Putamen (tissue), 1 donor: ENCODE results near the gene SPECC1.
"Not testable (repeated sequence)": the region's sequence is repeated elsewhere in the genome, so short reads cannot be mapped to it uniquely, and the experiment has no call there.

Experiments
- DNase-seq: peaks from one replicate; pipeline ENCODE4 v3.0.0-alpha.2; 2016; ENCODE audit warnings: low spot score

SPECC1 gene

DNA sequence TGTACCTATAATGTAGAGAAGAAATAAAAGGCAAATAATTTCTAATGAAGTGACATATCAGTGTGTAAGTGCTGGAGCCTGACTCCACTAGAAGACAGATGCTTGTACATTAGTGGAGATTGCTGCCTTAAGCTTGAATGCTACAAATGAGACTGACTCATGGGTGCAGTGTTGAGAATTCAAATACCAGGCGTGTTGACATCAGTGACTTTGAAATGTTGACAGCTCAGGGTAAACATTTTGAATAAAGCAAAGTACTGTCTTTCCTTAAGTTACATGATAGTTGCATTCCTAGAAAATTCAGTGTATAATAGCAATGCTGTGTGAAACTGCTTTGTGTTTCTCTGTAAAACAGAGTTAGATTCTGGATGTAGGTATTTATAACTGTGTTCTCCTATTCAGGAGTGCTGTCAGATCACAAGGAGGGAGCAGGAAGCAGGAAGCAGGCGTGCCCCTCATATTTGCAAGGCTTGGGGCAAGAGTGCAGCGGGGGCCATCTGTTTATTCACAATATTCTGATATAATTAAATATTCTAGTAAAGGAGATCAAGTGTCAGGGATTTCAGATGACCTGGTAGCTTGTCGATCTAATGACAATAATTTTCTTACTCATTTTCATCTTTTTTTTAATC lies 119.0 kb downstream of the SPECC1 start:
- DNase-seq, result no peak

DNA sequence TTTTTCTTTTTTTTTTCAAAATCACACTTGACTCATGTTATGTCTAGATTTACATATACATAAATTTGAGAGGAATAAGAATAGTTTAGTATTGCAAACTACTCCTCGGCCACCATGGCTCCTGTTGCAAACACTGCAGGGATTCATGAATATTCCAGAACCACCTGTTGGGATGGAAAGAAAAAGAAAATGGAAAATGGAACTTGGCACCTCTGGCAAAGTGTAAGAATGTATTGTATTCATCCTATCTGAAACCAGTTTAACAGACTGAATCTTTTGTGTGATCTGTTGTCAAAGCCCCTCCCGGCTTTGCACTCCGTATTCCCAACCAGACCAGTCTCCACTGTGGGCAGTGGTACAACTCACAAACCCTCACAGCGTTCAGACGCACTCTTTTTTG lies 124.4 kb downstream of the SPECC1 start:
- DNase-seq, result no peak

DNA sequence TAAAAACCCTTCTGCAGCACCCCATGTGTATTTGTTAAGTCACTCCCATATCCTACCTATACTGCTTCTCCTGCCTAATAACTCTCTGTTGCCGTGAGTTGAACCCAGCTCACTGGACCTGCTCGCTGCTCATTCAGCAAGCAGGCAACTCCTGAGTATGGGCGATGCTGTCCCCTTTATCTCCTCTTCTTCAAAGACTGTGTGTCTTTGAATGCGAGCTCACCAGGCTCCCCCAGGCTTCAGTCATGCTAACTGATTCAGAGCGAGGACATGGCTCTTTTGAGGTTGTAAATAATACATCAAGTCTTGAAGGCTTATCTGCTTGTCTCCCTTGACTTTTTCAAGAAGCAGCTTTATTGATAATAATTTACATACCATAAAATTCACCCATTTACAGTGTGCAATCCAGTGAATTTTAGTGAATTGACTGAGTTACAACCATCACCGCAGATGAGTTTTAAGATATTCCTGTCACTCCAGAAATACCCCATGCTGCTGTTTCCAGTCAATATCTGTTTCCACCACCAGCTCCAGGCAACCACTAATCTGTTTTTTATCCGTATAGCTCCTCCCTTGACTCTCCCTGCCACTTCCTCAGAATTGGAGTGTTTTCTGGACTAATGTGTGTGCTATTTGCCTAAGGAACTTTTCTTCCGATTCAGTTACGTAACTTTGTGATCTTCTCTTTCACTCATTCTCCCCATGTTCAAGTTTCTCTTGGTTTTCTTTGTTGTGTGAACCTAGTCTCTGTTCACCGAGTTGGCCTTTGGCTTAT lies 132.2 kb downstream of the SPECC1 start:
- DNase-seq, result no peak

DNA sequence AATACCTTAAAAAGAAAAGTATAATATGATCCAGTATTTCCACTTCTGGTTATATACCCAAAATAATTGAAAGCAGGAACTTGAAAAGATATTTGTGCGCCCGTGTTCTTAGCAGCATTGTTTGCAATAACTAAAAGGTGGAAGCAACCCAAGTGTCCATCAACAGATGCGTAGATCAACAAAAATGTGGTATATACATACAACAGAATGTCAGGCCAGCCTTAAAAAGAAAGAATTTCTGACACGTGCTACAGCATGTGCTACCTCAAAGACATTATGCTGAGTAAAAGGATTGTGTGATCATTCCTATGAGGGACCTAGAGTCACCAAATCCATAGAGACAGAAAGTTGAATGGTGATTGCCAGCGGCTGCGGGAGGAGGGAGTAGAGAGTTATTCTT lies 133.1 kb downstream of the SPECC1 start:
- no peak for DNase-seq

DNA sequence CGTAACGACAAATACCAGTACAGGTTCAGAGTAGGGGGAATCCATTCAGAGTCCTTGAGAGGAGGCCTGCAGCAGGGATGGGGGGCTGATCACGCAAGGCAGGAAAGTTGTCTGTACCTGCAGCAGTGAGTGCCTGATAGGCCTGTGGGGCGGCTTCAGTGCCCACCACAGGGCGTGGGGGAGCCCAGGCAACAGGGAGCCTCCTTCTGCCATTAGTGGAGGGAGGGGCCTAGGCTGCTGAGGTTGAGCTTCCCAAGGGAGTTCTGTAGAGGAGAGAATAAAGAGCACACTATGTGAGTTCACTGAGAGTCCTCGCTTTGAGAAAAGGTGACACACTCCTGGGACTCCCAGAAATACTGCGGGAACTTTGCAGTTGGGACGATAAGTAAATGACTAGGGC lies 134.6 kb downstream of the SPECC1 start:
- no peak for DNase-seq

DNA sequence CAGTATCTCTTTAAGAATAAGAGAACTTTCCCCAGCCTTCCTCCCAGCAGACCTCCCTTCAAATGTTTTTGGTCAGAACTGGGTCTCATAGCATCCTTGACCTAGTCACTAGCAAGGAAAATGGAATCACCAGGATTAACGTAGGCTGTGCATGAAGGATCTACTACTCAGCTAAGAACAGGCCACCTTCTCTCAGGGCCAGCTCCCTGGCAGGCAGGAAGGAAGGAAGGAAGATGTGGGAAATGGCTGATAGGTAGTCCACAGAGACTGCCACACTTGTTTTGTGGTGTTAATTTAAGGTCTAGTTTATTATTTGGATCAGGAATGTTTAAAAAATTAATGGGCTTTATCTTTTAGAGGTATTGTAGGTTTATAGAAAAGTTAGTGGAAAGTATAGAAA lies 136.4 kb downstream of the SPECC1 start:
- no peak for DNase-seq

DNA sequence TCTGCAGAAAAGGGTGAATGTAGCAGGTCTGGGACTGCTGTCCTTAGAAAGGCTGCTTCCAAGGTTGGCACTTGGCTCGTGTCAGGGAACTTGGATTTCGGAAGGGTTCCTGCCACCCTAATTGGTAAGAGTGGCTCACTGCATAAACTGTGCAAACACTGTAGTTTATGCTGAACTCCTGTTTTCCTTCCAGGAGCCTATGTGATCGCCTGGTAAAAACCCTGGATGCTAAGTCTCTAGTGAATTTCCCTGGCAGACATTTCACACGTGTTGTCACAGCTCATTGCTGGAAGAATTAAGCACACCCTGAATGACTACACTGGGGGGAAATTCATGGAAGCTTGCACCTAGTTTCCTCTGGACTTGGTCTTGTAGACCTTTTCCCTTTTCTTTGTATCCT lies 140.1 kb downstream of the SPECC1 start:
- no peak for DNase-seq

DNA sequence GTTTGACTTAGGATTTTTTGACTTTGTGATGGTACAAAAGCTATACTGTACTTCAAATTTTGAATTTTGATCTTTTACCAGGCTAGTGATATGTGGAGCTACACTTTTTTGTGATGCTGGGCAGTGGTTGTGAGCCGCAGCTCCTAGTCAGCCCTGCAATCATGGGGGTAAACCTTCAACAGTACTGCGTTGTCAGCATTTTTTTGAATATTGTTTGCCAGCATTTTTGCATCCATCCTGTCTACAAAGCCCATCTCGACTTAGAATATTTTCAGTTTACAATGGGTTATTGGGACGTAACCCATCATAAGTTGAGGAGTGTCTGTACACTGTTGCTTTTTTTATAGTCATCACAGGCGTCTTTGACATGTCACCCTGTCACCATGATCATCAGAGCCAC lies 142.0 kb downstream of the SPECC1 start:
- no peak for DNase-seq

DNA sequence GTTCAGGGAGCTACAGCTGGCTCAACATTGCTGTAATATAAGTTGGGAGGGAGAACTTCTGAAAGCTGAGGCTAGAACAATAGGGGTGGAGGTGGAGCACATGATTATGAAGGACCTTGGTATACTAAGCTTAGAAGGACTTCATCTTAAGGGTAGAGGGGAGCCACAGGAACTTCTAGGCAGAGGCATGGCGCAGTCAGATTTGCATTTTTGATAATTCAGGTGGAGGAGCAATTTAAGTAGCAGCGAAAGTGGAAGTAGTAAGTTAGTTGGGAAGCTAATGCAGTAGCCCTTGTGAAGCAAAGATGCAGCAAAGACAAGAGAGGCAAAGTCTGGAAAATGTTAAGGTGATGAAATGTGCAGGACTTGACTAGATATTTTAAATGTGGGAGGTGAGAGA lies 144.1 kb downstream of the SPECC1 start:
- DNase-seq, result no peak

DNA sequence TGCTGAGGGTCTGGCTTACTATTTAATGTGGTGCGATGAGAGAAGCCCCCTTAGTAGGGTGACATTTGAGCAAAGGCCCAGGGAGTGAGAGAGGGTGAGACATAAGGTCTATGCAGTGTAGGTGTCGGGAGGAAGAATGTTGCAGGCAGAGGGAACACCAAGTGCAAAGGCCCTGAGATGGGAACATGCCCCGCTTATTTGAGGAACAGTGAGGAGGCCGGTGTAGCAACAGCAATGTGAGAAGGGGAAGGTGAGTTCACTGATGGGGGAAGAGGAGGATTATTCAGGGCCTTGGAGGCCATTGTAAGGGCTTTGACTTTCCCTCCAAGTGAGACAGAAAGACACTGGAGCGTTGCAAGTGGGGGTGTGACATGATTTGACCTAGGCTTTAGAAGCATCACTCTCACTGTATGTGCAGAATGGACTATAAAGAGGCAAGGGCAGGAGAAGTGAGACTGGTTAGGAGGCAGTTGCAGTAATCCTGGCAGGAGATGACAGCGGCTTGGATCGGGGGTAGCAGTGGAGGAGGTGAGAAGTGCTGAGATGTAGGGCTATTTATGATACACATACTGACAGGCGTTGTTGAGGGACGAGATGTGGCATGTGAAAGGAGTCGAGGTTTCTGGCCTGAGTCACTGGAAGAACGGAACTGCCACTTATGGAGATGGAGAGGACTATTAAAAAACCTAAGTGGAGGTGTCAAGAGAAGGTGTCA lies 145.3 kb downstream of the SPECC1 start:
- DNase-seq, result no peak

DNA sequence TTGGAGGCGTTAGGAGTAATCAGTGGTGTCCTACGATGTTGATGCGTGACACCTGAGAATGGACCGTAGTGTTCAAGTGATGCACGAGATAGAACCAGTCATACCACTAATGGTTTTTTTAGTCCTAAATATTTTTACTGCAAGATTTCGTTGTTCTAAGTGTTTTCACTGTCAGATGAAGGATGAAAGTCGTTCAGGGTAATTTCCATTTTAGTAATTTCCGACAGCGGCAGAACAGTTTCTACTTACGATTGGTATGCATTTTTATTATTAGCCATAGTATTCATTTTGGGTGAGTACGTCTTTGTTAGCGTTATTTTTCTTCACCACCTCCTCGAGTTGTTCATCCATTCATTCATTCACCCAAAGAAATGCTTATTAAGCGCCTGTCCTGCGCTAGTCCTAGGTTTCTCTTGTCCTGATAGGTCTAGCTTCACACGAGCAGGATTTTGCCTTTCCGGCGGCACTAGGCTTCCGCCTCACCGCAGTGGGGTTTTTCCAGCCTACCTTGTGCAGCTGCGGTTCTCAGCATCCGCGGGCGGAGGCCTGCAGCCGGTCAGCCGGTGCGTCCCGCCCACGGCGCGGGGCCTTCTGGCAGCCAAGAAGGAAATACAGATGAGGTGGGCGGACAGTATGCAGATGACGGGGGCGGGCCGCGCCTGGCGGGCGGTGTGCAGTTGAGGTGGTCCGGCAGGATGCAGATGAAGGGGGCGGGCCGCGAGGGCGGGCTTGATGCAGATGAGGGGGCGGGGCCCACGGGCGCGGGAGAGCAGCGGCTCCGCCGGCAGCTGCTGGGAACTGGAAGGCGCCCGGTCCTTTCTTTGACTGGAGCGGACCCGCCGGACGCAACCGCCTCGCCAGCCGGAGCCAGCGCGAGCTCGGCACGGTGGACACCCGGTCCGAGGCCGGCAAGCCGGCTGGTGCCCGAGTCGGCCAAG lies 146.4 kb downstream of the SPECC1 start:
- peak; percentile 92 for DNase-seq

DNA sequence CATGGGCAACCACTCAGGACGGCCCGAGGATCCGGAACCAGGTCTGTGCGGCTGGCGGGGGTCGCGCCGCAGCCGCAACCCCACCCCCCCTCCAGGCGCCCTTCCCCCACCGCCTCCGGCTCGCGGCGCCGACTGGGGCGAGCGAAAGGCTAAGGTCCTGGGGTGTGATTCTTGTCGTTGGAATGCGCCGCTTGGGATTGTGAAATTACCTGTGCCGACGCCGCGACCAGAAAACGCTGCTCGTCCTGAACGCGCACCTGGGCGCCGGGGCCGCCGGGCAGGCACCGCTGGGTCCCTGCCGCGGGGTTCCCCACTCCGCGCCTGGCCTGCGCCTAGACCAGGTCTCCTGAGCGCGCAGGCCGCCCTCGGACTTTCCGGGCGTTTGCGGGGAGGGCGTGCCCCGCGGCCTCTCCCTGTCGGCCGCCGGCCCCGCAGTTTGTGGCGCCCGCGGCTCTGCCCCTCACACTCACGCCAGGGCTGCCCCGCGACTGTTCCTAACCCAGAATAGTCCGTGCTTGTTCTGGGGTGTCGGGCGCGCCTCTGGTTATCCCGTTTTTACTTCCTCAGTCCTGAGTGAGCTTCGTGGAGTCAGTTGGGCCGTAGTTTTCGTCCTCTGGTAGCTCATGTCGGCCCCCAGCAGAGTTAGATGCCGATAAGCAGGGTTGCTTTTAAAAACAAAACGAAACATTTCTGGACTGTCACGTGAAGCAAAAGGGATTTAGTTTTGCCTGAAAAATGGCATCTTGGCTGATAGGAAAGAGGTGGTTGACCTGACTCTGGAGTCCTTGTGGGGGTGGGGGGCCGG lies 147.2 kb downstream of the SPECC1 start:
- DNase-seq, result peak; percentile 32

DNA sequence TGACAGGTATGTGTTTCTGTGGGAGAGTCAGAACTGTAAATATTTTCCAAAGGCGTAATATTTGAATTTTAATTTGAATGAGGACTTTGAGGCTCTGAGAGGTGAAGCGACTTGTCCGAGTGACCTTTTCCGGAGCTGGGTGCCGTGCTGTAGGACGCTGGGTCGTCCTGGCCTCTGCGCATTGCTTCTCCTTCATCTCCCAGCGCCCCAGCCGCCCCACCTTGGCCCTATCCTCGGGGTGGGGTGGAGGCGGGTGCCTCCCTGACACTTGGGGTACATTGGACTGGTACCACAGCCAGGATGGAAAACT lies 147.8 kb downstream of the SPECC1 start:
- DNase-seq, result no peak

DNA sequence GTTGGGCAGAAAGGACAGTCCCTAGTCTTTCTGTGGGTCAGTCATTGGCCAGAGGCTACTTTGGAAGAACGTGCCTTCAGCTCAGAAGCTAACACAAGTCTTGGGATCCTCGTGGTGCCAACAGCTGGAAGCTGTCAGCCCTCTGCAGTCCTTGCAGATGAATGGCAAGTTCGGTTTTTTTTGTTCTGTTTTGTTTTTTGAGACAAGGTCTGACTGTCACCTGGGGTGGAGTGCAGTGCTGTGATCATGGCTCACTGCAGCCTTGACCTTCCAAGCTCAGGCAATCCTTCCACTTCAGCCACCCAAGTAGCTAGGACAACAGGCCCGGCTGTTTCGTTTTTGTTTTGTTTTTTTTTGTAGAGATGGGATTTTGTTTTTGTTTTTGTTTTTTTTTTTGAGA lies 149.4 kb downstream of the SPECC1 start:
- no peak for DNase-seq

DNA sequence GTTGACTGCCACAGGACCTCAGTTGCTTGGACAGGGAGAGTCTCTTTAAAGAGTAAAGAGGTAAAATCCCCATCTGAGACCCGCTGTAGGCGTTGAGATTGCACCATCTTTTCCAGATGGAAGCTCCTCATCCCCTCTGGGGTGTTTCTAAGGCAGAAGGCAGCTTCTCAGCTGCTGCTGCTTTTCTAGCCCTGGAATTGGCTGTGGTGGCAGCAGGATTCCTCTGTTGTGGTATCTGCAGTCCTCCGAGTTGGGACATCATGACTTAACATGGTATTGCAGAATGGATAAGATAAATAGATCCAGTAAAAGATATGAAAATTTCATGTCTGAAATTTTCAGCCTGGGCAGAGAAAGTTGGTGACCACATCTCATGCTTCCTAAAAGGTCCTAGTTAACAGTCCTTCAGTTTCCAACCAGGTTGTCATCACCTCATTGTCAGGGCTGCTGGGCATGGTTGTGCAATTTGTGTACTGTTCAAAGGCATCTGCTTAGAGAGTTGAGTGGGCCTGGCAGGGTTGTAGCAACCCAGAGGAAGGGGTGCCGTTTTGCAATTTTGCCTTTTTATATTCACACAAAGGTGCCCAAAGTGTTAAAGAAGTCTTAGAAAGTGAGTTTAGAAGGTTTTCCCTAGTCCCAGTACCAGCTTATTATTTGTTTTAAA lies 150.4 kb downstream of the SPECC1 start:
- DNase-seq, result no peak

DNA sequence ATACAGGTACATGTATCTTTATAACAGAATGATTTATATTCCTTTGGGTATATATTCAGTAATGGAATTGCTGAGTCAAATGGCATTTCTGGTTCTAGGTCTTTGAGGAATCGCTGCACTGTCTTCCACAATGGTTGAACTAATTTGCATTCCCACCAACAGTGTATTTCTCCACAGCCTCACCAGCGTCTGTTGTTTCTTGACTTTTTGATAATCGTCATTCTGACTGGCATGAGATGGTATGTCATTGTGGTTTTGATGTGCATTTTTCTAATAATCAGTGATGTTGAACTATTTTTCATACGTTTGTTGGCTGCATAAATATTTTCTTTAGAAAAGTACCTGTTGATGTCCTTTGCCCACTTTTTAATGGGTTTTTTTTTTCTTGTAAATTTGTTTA lies 156.4 kb downstream of the SPECC1 start:
- DNase-seq, result not testable (repeated sequence)

DNA sequence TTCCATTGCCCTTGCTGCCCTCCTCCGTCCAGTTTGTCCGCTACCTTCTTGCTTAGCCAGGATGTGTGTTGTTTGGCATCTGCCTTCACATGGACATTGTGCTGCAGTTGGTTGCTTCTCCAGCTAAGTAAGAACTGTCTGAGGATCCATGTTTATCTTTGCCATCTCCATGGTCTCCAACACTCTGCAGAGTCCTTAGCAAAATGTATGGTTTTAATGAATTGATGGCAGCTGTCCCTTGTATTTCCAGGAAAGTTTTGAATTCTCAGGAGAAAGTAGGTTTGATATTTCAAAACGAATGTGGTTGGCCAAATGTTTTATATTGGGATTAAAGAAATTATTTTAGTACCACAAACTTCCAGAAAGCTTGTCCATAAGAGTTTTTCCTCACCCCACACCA lies 160.9 kb downstream of the SPECC1 start:
- DNase-seq, result no peak

DNA sequence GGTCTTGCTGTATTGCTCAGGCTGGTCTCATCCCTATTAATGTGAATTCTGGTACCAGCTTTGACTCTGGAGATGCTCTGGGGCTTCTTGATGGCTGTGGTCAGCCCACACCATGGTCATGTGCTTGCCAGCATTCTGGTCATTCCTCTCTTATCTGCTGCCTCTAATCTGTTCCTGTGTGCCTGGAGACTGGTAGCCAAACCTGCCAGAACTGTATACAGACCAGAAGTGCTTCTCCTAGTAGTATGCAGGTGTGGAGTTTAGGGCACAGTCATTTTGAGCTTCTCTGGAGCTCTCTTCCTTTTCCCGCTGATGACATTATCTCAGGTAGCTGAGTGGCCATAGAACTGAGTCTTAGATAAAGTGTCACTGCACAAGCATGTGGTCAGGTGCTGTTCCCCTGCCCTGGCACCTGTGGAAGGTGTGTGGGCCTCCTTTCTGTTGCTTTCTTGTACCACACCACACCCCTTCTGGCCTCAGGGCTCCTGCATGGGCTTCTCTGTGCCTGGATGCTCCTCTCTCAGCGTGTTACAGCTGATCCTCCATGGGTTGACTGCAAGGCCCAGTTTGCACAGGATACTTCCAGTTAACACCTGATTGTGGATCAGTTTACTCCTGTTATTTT lies 162.7 kb downstream of the SPECC1 start:
- no peak for DNase-seq

DNA sequence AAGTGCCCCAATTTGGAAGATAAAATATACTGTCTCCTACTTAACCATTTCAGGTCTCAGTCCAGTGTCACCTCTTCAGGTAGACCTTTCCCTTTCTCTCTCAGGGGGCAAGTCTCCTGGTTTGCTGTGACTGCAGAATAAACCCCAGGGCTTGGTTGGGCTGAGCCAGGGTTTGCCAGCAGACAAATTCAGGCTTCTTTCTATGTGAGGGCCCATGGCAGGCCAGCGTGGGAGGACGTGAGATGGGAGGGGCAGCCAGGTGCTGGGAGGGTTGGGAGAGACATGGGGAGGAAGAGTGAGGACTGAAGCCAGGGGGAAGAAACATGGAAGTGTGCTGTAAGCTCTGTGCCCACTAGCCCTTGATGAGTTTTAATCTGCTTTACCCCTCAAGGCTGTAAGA lies 163.2 kb downstream of the SPECC1 start:
- DNase-seq, result no peak

DNA sequence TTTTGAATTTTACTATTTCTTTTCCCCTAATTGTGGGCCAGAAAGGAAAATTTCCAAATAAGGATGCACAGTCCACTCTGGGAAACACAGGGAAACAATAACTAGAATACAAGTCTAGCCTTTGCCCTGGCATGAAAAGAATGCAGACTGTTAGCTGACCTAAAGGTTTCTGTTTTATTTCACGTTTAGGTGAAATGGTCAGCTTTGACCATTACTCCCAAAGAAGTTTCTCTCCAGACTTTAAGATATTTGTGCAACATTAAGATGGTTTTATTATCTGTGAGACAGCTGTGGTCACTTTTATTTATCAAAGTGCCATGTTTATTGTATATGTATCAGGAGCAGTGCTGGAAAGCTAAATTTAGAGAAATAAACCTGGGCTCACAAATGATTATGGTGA lies 163.9 kb downstream of the SPECC1 start:
- DNase-seq, result no peak
